HEK293 (cell line): ENCODE data around the gene BLZF1.

ENCODE experiments used
- CTCF ChIP-seq: fragments of 450-650 bp; formaldehyde crosslinking; IDR thresholded peaks from 2 replicates; pipeline ENCODE4 v1.5.1; 2016; ENCODE audit warnings: missing biosample characterization, missing genetic modification characterization
- EGR2 ChIP-seq: fragments of 450-650 bp; formaldehyde crosslinking; IDR thresholded peaks from 2 replicates; pipeline ENCODE4 v1.5.1; 2016; ENCODE audit warnings: low read depth, missing biosample characterization, missing genetic modification characterization
- KLF10 ChIP-seq: fragments of 450-650 bp; IDR thresholded peaks from 2 replicates; pipeline ENCODE4 v1.5.1; 2018; ENCODE audit warnings: missing biosample characterization, mild to moderate bottlenecking, missing genetic modification characterization
- PRDM10 ChIP-seq: fragments of 450-650 bp; formaldehyde crosslinking; IDR thresholded peaks from 2 replicates; pipeline ENCODE4 v1.5.1; 2016; ENCODE audit warnings: missing biosample characterization, missing genetic modification characterization
- PRDM2 ChIP-seq: fragments of 450-650 bp; formaldehyde crosslinking; IDR thresholded peaks from 2 replicates; pipeline ENCODE4 v1.5.1; 2016; ENCODE audit warnings: missing biosample characterization, missing genetic modification characterization, borderline replicate concordance
- TSHZ1 ChIP-seq: fragments of 450-650 bp; formaldehyde crosslinking; IDR thresholded peaks from 2 replicates; pipeline ENCODE4 v1.5.1; 2016; ENCODE audit warnings: missing biosample characterization, missing genetic modification characterization, borderline replicate concordance
- ZBTB10 ChIP-seq: fragments of 450-650 bp; formaldehyde crosslinking; IDR thresholded peaks from 2 replicates; pipeline ENCODE4 v1.5.1; 2016; ENCODE audit warnings: missing biosample characterization, missing genetic modification characterization
- ZBTB21 ChIP-seq: fragments of 450-650 bp; formaldehyde crosslinking; IDR thresholded peaks from 2 replicates; pipeline ENCODE4 v1.5.1; 2017; ENCODE audit warnings: missing biosample characterization, missing genetic modification characterization
- ZNF121 ChIP-seq: fragments of 450-650 bp; formaldehyde crosslinking; IDR thresholded peaks from 2 replicates; pipeline ENCODE4 v1.5.1; 2016; ENCODE audit warnings: missing biosample characterization, missing genetic modification characterization
- ZNF146 ChIP-seq: fragments of 450-650 bp; formaldehyde crosslinking; IDR thresholded peaks from 2 replicates; pipeline ENCODE4 v1.5.1; 2016; ENCODE audit warnings: missing biosample characterization, missing genetic modification characterization
- ZNF274 ChIP-seq, 2 experiments: fragments of 200-500 bp in 1 of 2; fragments of 450-650 bp in 1 of 2; sonication (Bioruptor generic) in 1 of 2; formaldehyde crosslinking in 1 of 2; IDR thresholded peaks; 2 replicates each; pipeline versions ENCODE4 v1.5.1 to v1.6.1; 2014 to 2016; ENCODE audit warnings: borderline replicate concordance in 1 of 2, inconsistent platforms in 1 of 2, low read length in 1 of 2, missing biosample characterization in 1 of 2, missing genetic modification characterization in 1 of 2
- ZNF311 ChIP-seq: fragments of 450-650 bp; formaldehyde crosslinking; IDR thresholded peaks from 2 replicates; pipeline ENCODE4 v1.5.1; 2017; ENCODE audit warnings: missing biosample characterization, missing genetic modification characterization, borderline replicate concordance
- ZNF37A ChIP-seq: fragments of 450-650 bp; IDR thresholded peaks from 2 replicates; pipeline ENCODE4 v1.5.1; 2018; ENCODE audit warnings: missing biosample characterization, missing genetic modification characterization
- ZNF585B ChIP-seq: fragments of 450-650 bp; formaldehyde crosslinking; IDR thresholded peaks from 2 replicates; pipeline ENCODE4 v1.5.1; 2016; ENCODE audit warnings: missing biosample characterization, missing genetic modification characterization

GRCh38 chr1:169371404-169371803, 3.4 kb downstream of the BLZF1 start:
- TF ChIP-seq CTCF (tag by site-specific recombination) (no peak), ZNF37A (no peak), PRDM2 (tag by site-specific recombination) (no peak), ZNF585B (no peak), EGR2 (no peak), ZBTB21 (tag by site-specific recombination) (no peak), KLF10 (no peak), TSHZ1 (no peak), ZNF274 (IDR thresholded peaks at IDR 0.05; ENCODE audit: low read length) (no peak), ZNF274 (tag by site-specific recombination; IDR thresholded peaks at IDR 0.05; ENCODE audit: borderline replicate concordance) (no peak), ZNF146 (no peak), ZNF121 (no peak), ZNF311 (tag by site-specific recombination) (no peak), ZBTB10 (tag by site-specific recombination) (no peak), PRDM10 (tag by site-specific recombination) (no peak)
